ENCODE measurements around the gene PTGDR2.

DNA sequence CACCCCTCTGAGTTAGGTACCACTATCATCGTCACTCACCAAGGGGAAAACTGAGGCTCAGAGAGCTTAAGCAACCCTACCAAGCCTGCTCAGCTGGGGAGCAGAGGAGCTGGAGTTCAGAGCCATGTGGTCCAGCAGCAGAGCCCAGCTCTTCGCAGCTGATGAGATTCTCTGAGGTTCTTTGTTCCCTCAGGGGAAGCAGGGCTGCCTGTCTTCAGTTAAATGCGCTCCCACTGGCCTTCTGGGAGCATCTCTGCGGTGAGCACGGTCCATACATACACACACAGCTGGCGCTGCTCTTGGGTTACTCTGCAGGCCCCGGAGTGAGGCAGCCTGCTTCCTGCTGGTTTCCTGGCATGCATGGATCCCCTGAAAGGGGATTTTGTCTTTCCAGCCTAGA, 5.2 kb upstream of the PTGDR2 start:
- TF ChIP-seq POLR2A (IDR thresholded peaks at IDR 0.05; ENCODE audit: low read length) (no peak), GATA1 (IDR thresholded peaks at IDR 0.05; ENCODE audit: low read depth, low read length) (no peak)
